GM21390 (cell line): ENCODE measurements around the gene SGPP2.
"Not testable (repeated sequence)": the region's sequence is repeated elsewhere in the genome, so short reads cannot be mapped to it uniquely, and the experiment has no call there.

Source experiments
- ATAC-seq: cut with Tn5 transposase; IDR thresholded peaks from one replicate; pipeline ENCODE4 v1.9.1; 2021; ENCODE audit not compliant: unreplicated experiment

Gene SGPP2

GRCh38 chr2:222424276-222424728 lies at the start of gene SGPP2:
TSS of gene SGPP2 (plus strand) at chr2:222424543. CDS start at chr2:222424603, 60 bp downstream.
- ATAC-seq, result peak; percentile 35

GRCh38 chr2:222375798-222376197 lies 48.5 kb upstream of the SGPP2 start:
- no peak for ATAC-seq

GRCh38 chr2:222380456-222380855 lies 43.9 kb upstream of the SGPP2 start:
- no peak for ATAC-seq

- no peak for ATAC-seq
These were observed 42.8 kb upstream of the SGPP2 start for GRCh38 chr2:222381566-222381965.

- ATAC-seq, result no peak
These were observed 41.1 kb upstream of the SGPP2 start for GRCh38 chr2:222383255-222383654.

GRCh38 chr2:222391743-222392285 lies 32.5 kb upstream of the SGPP2 start:
- no peak for ATAC-seq

- ATAC-seq, result no peak
These were observed 30.5 kb upstream of the SGPP2 start for GRCh38 chr2:222393733-222394267.

- no peak for ATAC-seq
These were observed 25.9 kb upstream of the SGPP2 start for GRCh38 chr2:222398446-222398885.

GRCh38 chr2:222399038-222399783 lies 25.1 kb upstream of the SGPP2 start:
- ATAC-seq, result no peak

GRCh38 chr2:222404151-222404905 lies 20.0 kb upstream of the SGPP2 start:
- no peak for ATAC-seq

GRCh38 chr2:222408684-222409083 lies 15.7 kb upstream of the SGPP2 start:
- ATAC-seq, result no peak

- ATAC-seq, result no peak
These were observed 13.8 kb upstream of the SGPP2 start for GRCh38 chr2:222410534-222410933.

- not testable (repeated sequence) for ATAC-seq
These were observed 12.0 kb upstream of the SGPP2 start for GRCh38 chr2:222412334-222412733.

GRCh38 chr2:222413295-222413911 lies 10.9 kb upstream of the SGPP2 start:
- no peak for ATAC-seq

GRCh38 chr2:222418739-222419138 lies 5.6 kb upstream of the SGPP2 start:
- ATAC-seq, result no peak

GRCh38 chr2:222420508-222420907 lies 3.8 kb upstream of the SGPP2 start:
- ATAC-seq, result no peak

- no peak for ATAC-seq
These were observed 2.7 kb upstream of the SGPP2 start for GRCh38 chr2:222421626-222422025.

- ATAC-seq, result no peak
These were observed 1.2 kb upstream of the SGPP2 start for GRCh38 chr2:222423186-222423585.

GRCh38 chr2:222423632-222424275 lies 589 bp upstream of the SGPP2 start:
- ATAC-seq, result peak; percentile 20
